GM23338 (cell line): ENCODE data around the gene IL21R. TPM values are rescaled to one million over a fixed set of nuclear protein-coding genes. Genes with fewer than 3 reads are reported as not detected.

ENCODE experiments used
- ATAC-seq: fragments of 200-7000 bp; cut with Tn5 transposase; 3 replicates; pipeline ENCODE4 v1.9.1; 2020
- DNase-seq: peaks from one replicate; pipeline ENCODE4 v3.0.0-alpha.2; 2015; ENCODE audit warnings: low spot score
- H2AFZ ChIP-seq: fragments of 200-600 bp; sonication (generic); 2 replicates; pipeline ENCODE4 v1.8.0; 2016; ENCODE audit warnings: antibody characterized with exemption, mild to moderate bottlenecking, moderate library complexity
- H3F3A ChIP-seq: fragments of 200-600 bp; sonication (generic); replicated peaks from 2 replicates; pipeline ENCODE4 v1.8.0; 2017; ENCODE audit warnings: antibody characterized with exemption, mixed run types, low read depth
- H3K27ac ChIP-seq: fragments of 200-600 bp; sonication (generic); 2 replicates; pipeline ENCODE4 v1.6.1; 2016; ENCODE audit warnings: low read depth
- H3K27me3 ChIP-seq: fragments of 200-600 bp; sonication (generic); 2 replicates; pipeline ENCODE4 v1.8.0; 2016; ENCODE audit warnings: mild to moderate bottlenecking, mixed run types, moderate library complexity; ENCODE audit not compliant: insufficient read depth
- H3K36me3 ChIP-seq: fragments of 200-600 bp; sonication (generic); 2 replicates; pipeline ENCODE4 v1.8.0; 2016; ENCODE audit warnings: mild to moderate bottlenecking; ENCODE audit not compliant: insufficient read depth
- H3K4me1 ChIP-seq: fragments of 200-600 bp; sonication (generic); 2 replicates; pipeline ENCODE4 v1.8.0; 2016; ENCODE audit warnings: mild to moderate bottlenecking, moderate library complexity; ENCODE audit not compliant: insufficient read depth
- H3K4me2 ChIP-seq: fragments of 200-600 bp; sonication (generic); 2 replicates; pipeline ENCODE4 v1.7.1; 2017; ENCODE audit warnings: mixed run types
- H3K4me3 ChIP-seq: fragments of 200-600 bp; sonication (generic); 2 replicates; pipeline ENCODE4 v1.6.1; 2016; ENCODE audit warnings: mixed run types
- H3K79me2 ChIP-seq: fragments of 200-600 bp; sonication (generic); replicated peaks from 2 replicates; pipeline ENCODE4 v1.8.0; 2017; ENCODE audit warnings: mild to moderate bottlenecking; ENCODE audit not compliant: insufficient read depth
- H3K9me2 ChIP-seq: fragments of 200-600 bp; sonication (generic); 2 replicates; pipeline ENCODE4 v1.8.0; 2017; ENCODE audit not compliant: insufficient read depth
- H4K20me1 ChIP-seq: fragments of 200-600 bp; sonication (generic); replicated peaks from 2 replicates; pipeline ENCODE4 v1.8.0; 2017; ENCODE audit warnings: mild to moderate bottlenecking; ENCODE audit not compliant: insufficient read depth
- H3K27ac Mint-ChIP-seq: 2 replicates; pipeline ENCODE4 v1.8.0; 2020; ENCODE audit warnings: inconsistent platforms, mild to moderate bottlenecking, moderate library complexity, mixed read lengths
- H3K27me3 Mint-ChIP-seq: 3 replicates; pipeline ENCODE4 v1.8.0; 2022; ENCODE audit warnings: low read depth, mild to moderate bottlenecking, moderate library complexity, mixed read lengths, inconsistent platforms; ENCODE audit not compliant: insufficient read depth, poor library complexity
- H3K36me3 Mint-ChIP-seq: 3 replicates; pipeline ENCODE4 v1.8.0; 2021; ENCODE audit warnings: low read depth, mild to moderate bottlenecking, inconsistent platforms, moderate library complexity, mixed read lengths
- H3K4me1 Mint-ChIP-seq: 3 replicates; pipeline ENCODE4 v1.8.0; 2020; ENCODE audit warnings: mild to moderate bottlenecking, inconsistent platforms, mixed read lengths
- H3K4me3 Mint-ChIP-seq: 3 replicates; pipeline ENCODE4 v1.8.0; 2021; ENCODE audit warnings: moderate library complexity, mild to moderate bottlenecking, inconsistent platforms, mixed read lengths
- H3K9me3 Mint-ChIP-seq: 3 replicates; pipeline ENCODE4 v1.8.0; 2020; ENCODE audit warnings: moderate library complexity, mild to moderate bottlenecking, inconsistent platforms, mixed read lengths
- CREB1 ChIP-seq: fragments of 250-450 bp; sonication (Bioruptor Pico); IDR thresholded peaks from 2 replicates; pipeline ENCODE4 v1.5.0; 2020; ENCODE audit warnings: low read depth, mild to moderate bottlenecking, moderate library complexity
- ETS1 ChIP-seq: IDR thresholded peaks from 2 replicates; pipeline ENCODE4 v1.6.1; 2016; ENCODE audit warnings: antibody characterized with exemption
- EZH2 ChIP-seq: fragments of 200-600 bp; sonication (generic); IDR thresholded peaks from one replicate; pipeline ENCODE4 v1.8.0; 2017; ENCODE audit warnings: antibody characterized with exemption, mild to moderate bottlenecking, low read depth; ENCODE audit not compliant: unreplicated experiment
- EZH2phosphoT487 ChIP-seq: fragments of 200-600 bp; sonication (generic); IDR thresholded peaks from one replicate; pipeline ENCODE4 v1.8.1; 2018; ENCODE audit warnings: antibody characterized with exemption; ENCODE audit not compliant: unreplicated experiment
- JUNB ChIP-seq: IDR thresholded peaks from one replicate; pipeline ENCODE4 v1.6.1; 2016; ENCODE audit warnings: antibody characterized with exemption; ENCODE audit not compliant: unreplicated experiment
- NANOG ChIP-seq: IDR thresholded peaks from 2 replicates; pipeline ENCODE4 v1.6.1; 2016; ENCODE audit warnings: antibody characterized with exemption, borderline replicate concordance
- POLR2AphosphoS5 ChIP-seq: IDR thresholded peaks from 2 replicates; pipeline ENCODE4 v1.6.1; 2016; ENCODE audit warnings: antibody characterized with exemption, low read depth
- REST ChIP-seq: IDR thresholded peaks from one replicate; pipeline ENCODE4 v1.6.1; 2018; ENCODE audit warnings: antibody characterized with exemption; ENCODE audit not compliant: unreplicated experiment
- STAT1 ChIP-seq: IDR thresholded peaks from one replicate; pipeline ENCODE4 v1.6.1; 2016; ENCODE audit warnings: antibody characterized with exemption; ENCODE audit not compliant: unreplicated experiment
- ZNF114 ChIP-seq: fragments of 250-450 bp; sonication (Bioruptor Pico); IDR thresholded peaks from 2 replicates; pipeline ENCODE4 v1.5.0; 2020; ENCODE audit warnings: mild to moderate bottlenecking, moderate library complexity
- polyA plus RNA-seq: library from polyadenylated mRNA; unstranded; fragments of >200 nt; fragmentation: Nextera tagmentation; extraction: Ambion mirVana; gene quantifications from 2 replicates; pipeline ENCODE4 v1.2.1, GENCODE V29; 2016
- total RNA-seq: library from RNA; depleted of rRNA; stranded (reverse); fragments of >200 nt; shearing (Covaris generic); gene quantifications from 2 replicates; pipeline ENCODE4 v1.2.3, GENCODE V29; 2014

The IL21R gene
- total and polyA plus RNA-seq, 2 experiments from 2014 or later = 0.42 to 2.6 TPM

GRCh38 chr16:27460213-27460612 is 58.2 kb downstream of the IL21R start:
- Histone ChIP-seq H3K4me3 (no peak overlapping the region), H2AFZ (no peak overlapping the region), H4K20me1 (no peaks in the 10 kb centered on the region), H3K36me3 (0 out of 2 replicates have a peak, but pooled peaks cover 3% of the 10 kb centered on the region), H3K4me2 (no peak overlapping the region), H3K27ac (no peak overlapping the region), H3K9me2 (no peaks in the 10 kb centered on the region), H3K79me2 (no peaks in the 10 kb centered on the region), H3F3A (no peaks in the 10 kb centered on the region), H3K4me1 (no peaks in the 10 kb centered on the region), H3K27me3 (no peaks in the 10 kb centered on the region)
- no peak overlapping the region for H3K4me3 Mint-ChIP-seq
- H3K9me3 Mint-ChIP-seq = no peaks in the 10 kb centered on the region
- H3K4me1 Mint-ChIP-seq = no peaks in the 10 kb centered on the region; the same call in 2 of the 3 replicates
- no peak overlapping the region for H3K27ac Mint-ChIP-seq
- ATAC-seq (no peak), DNase-seq (no peak)
- H3K27me3 Mint-ChIP-seq = peaks cover 20% of the 10 kb centered on the region
- TF ChIP-seq EZH2phosphoT487 (no peak), JUNB (no peak), ETS1 (no peak), REST (no peak), STAT1 (no peak)
- H3K36me3 Mint-ChIP-seq = peaks cover 23% of the 10 kb centered on the region

- Histone ChIP-seq H3F3A (no peaks in the 10 kb centered on the region), H3K9me2 (no peaks in the 10 kb centered on the region), H3K27me3 (no peaks in the 10 kb centered on the region), H3K27ac (no peak overlapping the region), H3K36me3 (0 out of 2 replicates have a peak, but pooled peaks cover 3% of the 10 kb centered on the region), H3K4me1 (no peaks in the 10 kb centered on the region), H2AFZ (no peak overlapping the region), H3K4me3 (no peak overlapping the region), H4K20me1 (no peaks in the 10 kb centered on the region; the same call in 1 of the 2 replicates), H3K79me2 (no peaks in the 10 kb centered on the region), H3K4me2 (no peak overlapping the region)
- Mint-ChIP-seq H3K27ac (no peak overlapping the region), H3K9me3 (no peaks in the 10 kb centered on the region), H3K4me1 (no peaks in the 10 kb centered on the region; the same call in 2 of the 3 replicates), H3K27me3 (peaks cover 21% of the 10 kb centered on the region), H3K36me3 (peaks cover 28% of the 10 kb centered on the region), H3K4me3 (no peak overlapping the region)
- DNase-seq = no peak
- no peak for ATAC-seq
- TF ChIP-seq REST = no peak
- TF ChIP-seq ETS1 = no peak
- no peak for TF ChIP-seq NANOG
- no peak for TF ChIP-seq EZH2
- TF ChIP-seq POLR2AphosphoS5 = no peak
- no peak for TF ChIP-seq CREB1 (CRISPR knock-in tag)
- TF ChIP-seq JUNB = no peak
- no peak for TF ChIP-seq ZNF114 (CRISPR knock-in tag)
Measured at GRCh38 chr16:27460663-27461482, 58.9 kb downstream of the IL21R start.
